Measurements from ENCODE around the gene LTA4H.

DNA sequence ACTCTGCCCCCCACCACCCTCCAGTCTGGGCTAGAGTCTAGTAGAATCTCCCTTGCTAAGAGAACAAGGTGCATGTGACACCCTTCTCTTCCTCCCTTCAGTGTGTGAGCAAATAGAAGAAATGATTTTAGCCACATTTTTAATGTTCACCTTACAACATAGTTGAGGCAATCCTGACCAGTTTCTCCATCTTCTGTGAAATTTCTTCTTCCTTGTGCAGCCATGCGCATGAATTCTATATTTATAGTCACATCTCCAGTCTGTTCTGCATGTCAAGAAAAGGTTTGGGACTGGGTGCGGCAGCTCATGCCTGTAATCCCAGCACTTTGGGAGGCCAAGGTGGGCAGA lies 9.5 kb upstream of the LTA4H start:
- TF ChIP-seq, protein P1, sequence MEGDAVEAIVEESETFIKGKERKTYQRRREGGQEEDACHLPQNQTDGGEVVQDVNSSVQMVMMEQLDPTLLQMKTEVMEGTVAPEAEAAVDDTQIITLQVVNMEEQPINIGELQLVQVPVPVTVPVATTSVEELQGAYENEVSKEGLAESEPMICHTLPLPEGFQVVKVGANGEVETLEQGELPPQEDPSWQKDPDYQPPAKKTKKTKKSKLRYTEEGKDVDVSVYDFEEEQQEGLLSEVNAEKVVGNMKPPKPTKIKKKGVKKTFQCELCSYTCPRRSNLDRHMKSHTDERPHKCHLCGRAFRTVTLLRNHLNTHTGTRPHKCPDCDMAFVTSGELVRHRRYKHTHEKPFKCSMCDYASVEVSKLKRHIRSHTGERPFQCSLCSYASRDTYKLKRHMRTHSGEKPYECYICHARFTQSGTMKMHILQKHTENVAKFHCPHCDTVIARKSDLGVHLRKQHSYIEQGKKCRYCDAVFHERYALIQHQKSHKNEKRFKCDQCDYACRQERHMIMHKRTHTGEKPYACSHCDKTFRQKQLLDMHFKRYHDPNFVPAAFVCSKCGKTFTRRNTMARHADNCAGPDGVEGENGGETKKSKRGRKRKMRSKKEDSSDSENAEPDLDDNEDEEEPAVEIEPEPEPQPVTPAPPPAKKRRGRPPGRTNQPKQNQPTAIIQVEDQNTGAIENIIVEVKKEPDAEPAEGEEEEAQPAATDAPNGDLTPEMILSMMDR (IDR thresholded peaks at IDR 0.05): no peak
- no peak for TF ChIP-seq POLR2A (IDR thresholded peaks at IDR 0.05)

Measured in esophagus squamous epithelium (tissue), 4 donors.